GM23338 (cell line): Measurements from ENCODE around the gene PUS3. TPM values are rescaled to one million over a fixed set of nuclear protein-coding genes. Genes with fewer than 3 reads are reported as not detected.

ENCODE experiments used
- ATAC-seq: fragments of 200-7000 bp; cut with Tn5 transposase; 3 replicates; pipeline ENCODE4 v1.9.1; 2020
- DNase-seq: peaks from one replicate; pipeline ENCODE4 v3.0.0-alpha.2; 2015; ENCODE audit warnings: low spot score
- H2AFZ ChIP-seq: fragments of 200-600 bp; sonication (generic); 2 replicates; pipeline ENCODE4 v1.8.0; 2016; ENCODE audit warnings: antibody characterized with exemption, mild to moderate bottlenecking, moderate library complexity
- H3F3A ChIP-seq: fragments of 200-600 bp; sonication (generic); replicated peaks from 2 replicates; pipeline ENCODE4 v1.8.0; 2017; ENCODE audit warnings: antibody characterized with exemption, mixed run types, low read depth
- H3K27ac ChIP-seq: fragments of 200-600 bp; sonication (generic); 2 replicates; pipeline ENCODE4 v1.6.1; 2016; ENCODE audit warnings: low read depth
- H3K27me3 ChIP-seq: fragments of 200-600 bp; sonication (generic); 2 replicates; pipeline ENCODE4 v1.8.0; 2016; ENCODE audit warnings: mild to moderate bottlenecking, mixed run types, moderate library complexity; ENCODE audit not compliant: insufficient read depth
- H3K36me3 ChIP-seq: fragments of 200-600 bp; sonication (generic); 2 replicates; pipeline ENCODE4 v1.8.0; 2016; ENCODE audit warnings: mild to moderate bottlenecking; ENCODE audit not compliant: insufficient read depth
- H3K4me1 ChIP-seq: fragments of 200-600 bp; sonication (generic); 2 replicates; pipeline ENCODE4 v1.8.0; 2016; ENCODE audit warnings: mild to moderate bottlenecking, moderate library complexity; ENCODE audit not compliant: insufficient read depth
- H3K4me2 ChIP-seq: fragments of 200-600 bp; sonication (generic); 2 replicates; pipeline ENCODE4 v1.7.1; 2017; ENCODE audit warnings: mixed run types
- H3K4me3 ChIP-seq: fragments of 200-600 bp; sonication (generic); 2 replicates; pipeline ENCODE4 v1.6.1; 2016; ENCODE audit warnings: mixed run types
- H3K79me2 ChIP-seq: fragments of 200-600 bp; sonication (generic); replicated peaks from 2 replicates; pipeline ENCODE4 v1.8.0; 2017; ENCODE audit warnings: mild to moderate bottlenecking; ENCODE audit not compliant: insufficient read depth
- H3K9me2 ChIP-seq: fragments of 200-600 bp; sonication (generic); 2 replicates; pipeline ENCODE4 v1.8.0; 2017; ENCODE audit not compliant: insufficient read depth
- H4K20me1 ChIP-seq: fragments of 200-600 bp; sonication (generic); replicated peaks from 2 replicates; pipeline ENCODE4 v1.8.0; 2017; ENCODE audit warnings: mild to moderate bottlenecking; ENCODE audit not compliant: insufficient read depth
- H3K27ac Mint-ChIP-seq: 2 replicates; pipeline ENCODE4 v1.8.0; 2020; ENCODE audit warnings: inconsistent platforms, mild to moderate bottlenecking, moderate library complexity, mixed read lengths
- H3K27me3 Mint-ChIP-seq: 3 replicates; pipeline ENCODE4 v1.8.0; 2022; ENCODE audit warnings: low read depth, mild to moderate bottlenecking, moderate library complexity, mixed read lengths, inconsistent platforms; ENCODE audit not compliant: insufficient read depth, poor library complexity
- H3K36me3 Mint-ChIP-seq: 3 replicates; pipeline ENCODE4 v1.8.0; 2021; ENCODE audit warnings: low read depth, mild to moderate bottlenecking, inconsistent platforms, moderate library complexity, mixed read lengths
- H3K4me1 Mint-ChIP-seq: 3 replicates; pipeline ENCODE4 v1.8.0; 2020; ENCODE audit warnings: mild to moderate bottlenecking, inconsistent platforms, mixed read lengths
- H3K4me3 Mint-ChIP-seq: 3 replicates; pipeline ENCODE4 v1.8.0; 2021; ENCODE audit warnings: moderate library complexity, mild to moderate bottlenecking, inconsistent platforms, mixed read lengths
- H3K9me3 Mint-ChIP-seq: 3 replicates; pipeline ENCODE4 v1.8.0; 2020; ENCODE audit warnings: moderate library complexity, mild to moderate bottlenecking, inconsistent platforms, mixed read lengths
- CREB1 ChIP-seq: fragments of 250-450 bp; sonication (Bioruptor Pico); IDR thresholded peaks from 2 replicates; pipeline ENCODE4 v1.5.0; 2020; ENCODE audit warnings: low read depth, mild to moderate bottlenecking, moderate library complexity
- EZH2phosphoT487 ChIP-seq: fragments of 200-600 bp; sonication (generic); IDR thresholded peaks from one replicate; pipeline ENCODE4 v1.8.1; 2018; ENCODE audit warnings: antibody characterized with exemption; ENCODE audit not compliant: unreplicated experiment
- NANOG ChIP-seq: IDR thresholded peaks from 2 replicates; pipeline ENCODE4 v1.6.1; 2016; ENCODE audit warnings: antibody characterized with exemption, borderline replicate concordance
- POLR2AphosphoS5 ChIP-seq: IDR thresholded peaks from 2 replicates; pipeline ENCODE4 v1.6.1; 2016; ENCODE audit warnings: antibody characterized with exemption, low read depth
- STAT1 ChIP-seq: IDR thresholded peaks from one replicate; pipeline ENCODE4 v1.6.1; 2016; ENCODE audit warnings: antibody characterized with exemption; ENCODE audit not compliant: unreplicated experiment
- polyA plus RNA-seq: library from polyadenylated mRNA; unstranded; fragments of >200 nt; fragmentation: Nextera tagmentation; extraction: Ambion mirVana; gene quantifications from 2 replicates; pipeline ENCODE4 v1.2.1, GENCODE V29; 2016
- total RNA-seq: library from RNA; depleted of rRNA; stranded (reverse); fragments of >200 nt; shearing (Covaris generic); gene quantifications from 2 replicates; pipeline ENCODE4 v1.2.3, GENCODE V29; 2014
- TF ChIP-seq, protein P1 (sequence below): IDR thresholded peaks from one replicate; pipeline ENCODE4 v1.6.1; 2018; ENCODE audit warnings: antibody characterized with exemption; ENCODE audit not compliant: unreplicated experiment
- TF ChIP-seq, protein P2 (sequence below), 2 experiments: fragments of 200-600 bp in 1 of 2; sonication (generic) in 1 of 2; conservative IDR thresholded peaks; 2 replicates each; pipeline versions ENCODE4 v1.5.1 to v1.6.1; 2016 to 2017; ENCODE audit warnings: antibody characterized with exemption in 2 of 2, low read depth in 2 of 2, mild to moderate bottlenecking in 2 of 2, moderate library complexity in 1 of 2
- TF ChIP-seq, protein P3 (sequence below): fragments of 250-450 bp; sonication (Bioruptor Pico); IDR thresholded peaks from 2 replicates; pipeline ENCODE4 v1.5.0; 2020; ENCODE audit warnings: mild to moderate bottlenecking, moderate library complexity

Gene PUS3
- total and polyA plus RNA-seq, 2 experiments from 2014 or later: 15.8 to 24.1 TPM

DNA sequence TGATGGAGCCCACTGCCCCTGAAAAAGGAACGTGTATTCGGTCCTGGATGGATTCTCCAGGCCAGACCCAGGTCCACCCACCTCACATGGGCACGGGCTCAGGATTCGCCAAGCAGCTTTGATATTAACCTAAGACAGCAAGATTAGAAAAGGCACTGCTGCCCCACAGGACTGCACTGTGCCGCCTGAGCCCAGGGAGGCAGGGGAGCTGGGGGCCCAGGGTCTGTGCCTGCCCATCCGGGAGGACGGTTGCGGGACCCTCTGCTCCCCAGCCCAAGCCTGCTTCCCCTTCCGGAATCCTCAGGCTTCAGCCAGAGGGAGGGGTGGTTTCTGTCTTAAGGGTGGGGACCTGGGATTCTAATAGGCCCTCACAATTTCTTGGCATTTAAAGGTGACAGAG, 29.3 kb upstream of the PUS3 start:
- H3F3A ChIP-seq: no peaks in the 10 kb centered on the region
- no peaks in the 10 kb centered on the region for H4K20me1 ChIP-seq
- no peaks in the 10 kb centered on the region for H3K79me2 ChIP-seq
- no peaks in the 10 kb centered on the region for H3K9me2 ChIP-seq
- TF ChIP-seq, protein P1, sequence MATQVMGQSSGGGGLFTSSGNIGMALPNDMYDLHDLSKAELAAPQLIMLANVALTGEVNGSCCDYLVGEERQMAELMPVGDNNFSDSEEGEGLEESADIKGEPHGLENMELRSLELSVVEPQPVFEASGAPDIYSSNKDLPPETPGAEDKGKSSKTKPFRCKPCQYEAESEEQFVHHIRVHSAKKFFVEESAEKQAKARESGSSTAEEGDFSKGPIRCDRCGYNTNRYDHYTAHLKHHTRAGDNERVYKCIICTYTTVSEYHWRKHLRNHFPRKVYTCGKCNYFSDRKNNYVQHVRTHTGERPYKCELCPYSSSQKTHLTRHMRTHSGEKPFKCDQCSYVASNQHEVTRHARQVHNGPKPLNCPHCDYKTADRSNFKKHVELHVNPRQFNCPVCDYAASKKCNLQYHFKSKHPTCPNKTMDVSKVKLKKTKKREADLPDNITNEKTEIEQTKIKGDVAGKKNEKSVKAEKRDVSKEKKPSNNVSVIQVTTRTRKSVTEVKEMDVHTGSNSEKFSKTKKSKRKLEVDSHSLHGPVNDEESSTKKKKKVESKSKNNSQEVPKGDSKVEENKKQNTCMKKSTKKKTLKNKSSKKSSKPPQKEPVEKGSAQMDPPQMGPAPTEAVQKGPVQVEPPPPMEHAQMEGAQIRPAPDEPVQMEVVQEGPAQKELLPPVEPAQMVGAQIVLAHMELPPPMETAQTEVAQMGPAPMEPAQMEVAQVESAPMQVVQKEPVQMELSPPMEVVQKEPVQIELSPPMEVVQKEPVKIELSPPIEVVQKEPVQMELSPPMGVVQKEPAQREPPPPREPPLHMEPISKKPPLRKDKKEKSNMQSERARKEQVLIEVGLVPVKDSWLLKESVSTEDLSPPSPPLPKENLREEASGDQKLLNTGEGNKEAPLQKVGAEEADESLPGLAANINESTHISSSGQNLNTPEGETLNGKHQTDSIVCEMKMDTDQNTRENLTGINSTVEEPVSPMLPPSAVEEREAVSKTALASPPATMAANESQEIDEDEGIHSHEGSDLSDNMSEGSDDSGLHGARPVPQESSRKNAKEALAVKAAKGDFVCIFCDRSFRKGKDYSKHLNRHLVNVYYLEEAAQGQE: no peak
- TF ChIP-seq, protein P2, sequence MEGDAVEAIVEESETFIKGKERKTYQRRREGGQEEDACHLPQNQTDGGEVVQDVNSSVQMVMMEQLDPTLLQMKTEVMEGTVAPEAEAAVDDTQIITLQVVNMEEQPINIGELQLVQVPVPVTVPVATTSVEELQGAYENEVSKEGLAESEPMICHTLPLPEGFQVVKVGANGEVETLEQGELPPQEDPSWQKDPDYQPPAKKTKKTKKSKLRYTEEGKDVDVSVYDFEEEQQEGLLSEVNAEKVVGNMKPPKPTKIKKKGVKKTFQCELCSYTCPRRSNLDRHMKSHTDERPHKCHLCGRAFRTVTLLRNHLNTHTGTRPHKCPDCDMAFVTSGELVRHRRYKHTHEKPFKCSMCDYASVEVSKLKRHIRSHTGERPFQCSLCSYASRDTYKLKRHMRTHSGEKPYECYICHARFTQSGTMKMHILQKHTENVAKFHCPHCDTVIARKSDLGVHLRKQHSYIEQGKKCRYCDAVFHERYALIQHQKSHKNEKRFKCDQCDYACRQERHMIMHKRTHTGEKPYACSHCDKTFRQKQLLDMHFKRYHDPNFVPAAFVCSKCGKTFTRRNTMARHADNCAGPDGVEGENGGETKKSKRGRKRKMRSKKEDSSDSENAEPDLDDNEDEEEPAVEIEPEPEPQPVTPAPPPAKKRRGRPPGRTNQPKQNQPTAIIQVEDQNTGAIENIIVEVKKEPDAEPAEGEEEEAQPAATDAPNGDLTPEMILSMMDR (conservative IDR thresholded peaks at IDR 0.05; ENCODE audit: low read depth in 2 of 2): no peak
- no peak for TF ChIP-seq NANOG
- TF ChIP-seq POLR2AphosphoS5: no peak
- H3K27ac ChIP-seq: no peak overlapping the region
- no peak overlapping the region for H3K4me3 ChIP-seq
- no peak for DNase-seq
- H3K27ac Mint-ChIP-seq: no peak overlapping the region
- H3K27me3 ChIP-seq: no peaks in the 10 kb centered on the region
- peaks cover 10% of the 10 kb centered on the region for H3K4me1 ChIP-seq
- H3K4me2 ChIP-seq: peak overlapping the region; percentile 68
- H3K4me3 Mint-ChIP-seq: no peak overlapping the region
- H3K4me1 Mint-ChIP-seq: peaks cover 33% of the 10 kb centered on the region
- ATAC-seq: peak; percentile 28
- H3K36me3 Mint-ChIP-seq: no peaks in the 10 kb centered on the region
- H2AFZ ChIP-seq: peak overlapping the region; percentile 83
- H3K27me3 Mint-ChIP-seq: peaks cover 3% of the 10 kb centered on the region
- H3K9me3 Mint-ChIP-seq: no peaks in the 10 kb centered on the region
- H3K36me3 ChIP-seq: no peaks in the 10 kb centered on the region

DNA sequence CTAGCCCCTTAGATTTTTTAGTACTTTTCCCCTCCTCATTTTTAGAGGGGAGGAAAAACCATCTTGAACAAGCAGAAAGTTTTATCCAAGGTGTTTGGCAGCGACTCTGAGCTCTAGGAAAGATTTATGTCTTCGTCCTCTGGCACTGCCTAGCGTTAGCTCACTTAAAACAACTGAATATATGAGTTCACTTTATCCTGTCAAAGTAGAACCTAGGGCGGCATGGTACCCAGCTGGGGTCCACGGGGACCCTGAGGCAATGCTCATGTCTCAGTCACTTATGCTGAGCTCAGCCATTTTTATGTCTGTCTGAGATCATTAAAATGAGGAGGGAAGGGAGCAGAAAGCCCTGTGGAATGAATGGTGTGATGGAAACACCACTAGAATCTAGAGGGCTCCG, 28.7 kb upstream of the PUS3 start:
- H3K27ac Mint-ChIP-seq: no peak overlapping the region; the same call in 1 of the 2 replicates
- ATAC-seq (no peak), DNase-seq (no peak)
- TF ChIP-seq NANOG: no peak
- TF ChIP-seq EZH2phosphoT487: no peak
- TF ChIP-seq STAT1: no peak
- no peak for TF ChIP-seq CREB1 (CRISPR knock-in tag)
- TF ChIP-seq, protein P3, sequence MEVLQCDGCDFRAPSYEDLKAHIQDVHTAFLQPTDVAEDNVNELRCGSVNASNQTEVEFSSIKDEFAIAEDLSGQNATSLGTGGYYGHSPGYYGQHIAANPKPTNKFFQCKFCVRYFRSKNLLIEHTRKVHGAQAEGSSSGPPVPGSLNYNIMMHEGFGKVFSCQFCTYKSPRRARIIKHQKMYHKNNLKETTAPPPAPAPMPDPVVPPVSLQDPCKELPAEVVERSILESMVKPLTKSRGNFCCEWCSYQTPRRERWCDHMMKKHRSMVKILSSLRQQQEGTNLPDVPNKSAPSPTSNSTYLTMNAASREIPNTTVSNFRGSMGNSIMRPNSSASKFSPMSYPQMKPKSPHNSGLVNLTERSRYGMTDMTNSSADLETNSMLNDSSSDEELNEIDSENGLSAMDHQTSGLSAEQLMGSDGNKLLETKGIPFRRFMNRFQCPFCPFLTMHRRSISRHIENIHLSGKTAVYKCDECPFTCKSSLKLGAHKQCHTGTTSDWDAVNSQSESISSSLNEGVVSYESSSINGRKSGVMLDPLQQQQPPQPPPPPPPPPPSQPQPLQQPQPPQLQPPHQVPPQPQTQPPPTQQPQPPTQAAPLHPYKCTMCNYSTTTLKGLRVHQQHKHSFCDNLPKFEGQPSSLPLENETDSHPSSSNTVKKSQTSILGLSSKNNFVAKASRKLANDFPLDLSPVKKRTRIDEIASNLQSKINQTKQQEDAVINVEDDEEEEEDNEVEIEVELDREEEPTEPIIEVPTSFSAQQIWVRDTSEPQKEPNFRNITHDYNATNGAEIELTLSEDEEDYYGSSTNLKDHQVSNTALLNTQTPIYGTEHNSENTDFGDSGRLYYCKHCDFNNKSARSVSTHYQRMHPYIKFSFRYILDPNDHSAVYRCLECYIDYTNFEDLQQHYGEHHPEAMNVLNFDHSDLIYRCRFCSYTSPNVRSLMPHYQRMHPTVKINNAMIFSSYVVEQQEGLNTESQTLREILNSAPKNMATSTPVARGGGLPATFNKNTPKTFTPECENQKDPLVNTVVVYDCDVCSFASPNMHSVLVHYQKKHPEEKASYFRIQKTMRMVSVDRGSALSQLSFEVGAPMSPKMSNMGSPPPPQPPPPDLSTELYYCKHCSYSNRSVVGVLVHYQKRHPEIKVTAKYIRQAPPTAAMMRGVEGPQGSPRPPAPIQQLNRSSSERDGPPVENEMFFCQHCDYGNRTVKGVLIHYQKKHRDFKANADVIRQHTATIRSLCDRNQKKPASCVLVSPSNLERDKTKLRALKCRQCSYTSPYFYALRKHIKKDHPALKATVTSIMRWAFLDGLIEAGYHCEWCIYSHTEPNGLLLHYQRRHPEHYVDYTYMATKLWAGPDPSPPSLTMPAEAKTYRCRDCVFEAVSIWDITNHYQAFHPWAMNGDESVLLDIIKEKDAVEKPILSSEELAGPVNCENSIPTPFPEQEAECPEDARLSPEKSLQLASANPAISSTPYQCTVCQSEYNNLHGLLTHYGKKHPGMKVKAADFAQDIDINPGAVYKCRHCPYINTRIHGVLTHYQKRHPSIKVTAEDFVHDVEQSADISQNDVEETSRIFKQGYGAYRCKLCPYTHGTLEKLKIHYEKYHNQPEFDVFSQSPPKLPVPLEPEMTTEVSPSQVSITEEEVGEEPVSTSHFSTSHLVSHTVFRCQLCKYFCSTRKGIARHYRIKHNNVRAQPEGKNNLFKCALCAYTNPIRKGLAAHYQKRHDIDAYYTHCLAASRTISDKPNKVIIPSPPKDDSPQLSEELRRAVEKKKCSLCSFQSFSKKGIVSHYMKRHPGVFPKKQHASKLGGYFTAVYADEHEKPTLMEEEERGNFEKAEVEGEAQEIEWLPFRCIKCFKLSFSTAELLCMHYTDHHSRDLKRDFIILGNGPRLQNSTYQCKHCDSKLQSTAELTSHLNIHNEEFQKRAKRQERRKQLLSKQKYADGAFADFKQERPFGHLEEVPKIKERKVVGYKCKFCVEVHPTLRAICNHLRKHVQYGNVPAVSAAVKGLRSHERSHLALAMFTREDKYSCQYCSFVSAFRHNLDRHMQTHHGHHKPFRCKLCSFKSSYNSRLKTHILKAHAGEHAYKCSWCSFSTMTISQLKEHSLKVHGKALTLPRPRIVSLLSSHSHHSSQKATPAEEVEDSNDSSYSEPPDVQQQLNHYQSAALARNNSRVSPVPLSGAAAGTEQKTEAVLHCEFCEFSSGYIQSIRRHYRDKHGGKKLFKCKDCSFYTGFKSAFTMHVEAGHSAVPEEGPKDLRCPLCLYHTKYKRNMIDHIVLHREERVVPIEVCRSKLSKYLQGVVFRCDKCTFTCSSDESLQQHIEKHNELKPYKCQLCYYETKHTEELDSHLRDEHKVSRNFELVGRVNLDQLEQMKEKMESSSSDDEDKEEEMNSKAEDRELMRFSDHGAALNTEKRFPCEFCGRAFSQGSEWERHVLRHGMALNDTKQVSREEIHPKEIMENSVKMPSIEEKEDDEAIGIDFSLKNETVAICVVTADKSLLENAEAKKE (CRISPR knock-in tag): no peak

More for the DNA sequence above, 28.7 kb upstream of the PUS3 start:
- H3K4me2 ChIP-seq: no peak overlapping the region
- H3K27me3 ChIP-seq: no peaks in the 10 kb centered on the region
- peaks cover 5% of the 10 kb centered on the region for H3K27me3 Mint-ChIP-seq
- no peak overlapping the region for H3K27ac ChIP-seq
- no peak overlapping the region for H3K4me3 Mint-ChIP-seq
- peaks cover 35% of the 10 kb centered on the region for H3K4me1 Mint-ChIP-seq
- H3K4me3 ChIP-seq: no peak overlapping the region
- peaks cover 10% of the 10 kb centered on the region for H3K4me1 ChIP-seq
- H3F3A ChIP-seq: no peaks in the 10 kb centered on the region
- H3K79me2 ChIP-seq: no peaks in the 10 kb centered on the region
- H3K36me3 Mint-ChIP-seq: no peaks in the 10 kb centered on the region
- H3K9me3 Mint-ChIP-seq: no peaks in the 10 kb centered on the region
- no peaks in the 10 kb centered on the region for H3K9me2 ChIP-seq
- H2AFZ ChIP-seq: peak overlapping the region; percentile 86; the same call in 1 of the 2 replicates
- H3K36me3 ChIP-seq: no peaks in the 10 kb centered on the region
- H4K20me1 ChIP-seq: no peaks in the 10 kb centered on the region
